Vagina (tissue), 2 donors: ENCODE data around the gene ITGAE. TPM values are rescaled to one million over a fixed set of nuclear protein-coding genes. Genes with fewer than 3 reads are reported as not detected.

Experiments
- DNase-seq, 2 donors: peaks; one replicate each; pipeline ENCODE4 v3.0.0-alpha.2; 2017; ENCODE audit errors: extremely low spot score in 2 of 2
- H3K27ac ChIP-seq: fragments of 200-600 bp; sonication (generic); one replicate; pipeline ENCODE4 v1.5.1; 2019
- H3K27me3 ChIP-seq: fragments of 200-600 bp; sonication (generic); one replicate; pipeline ENCODE4 v1.5.1; 2019
- H3K36me3 ChIP-seq, 2 donors: fragments of 200-600 bp; sonication (generic); one replicate each; pipeline ENCODE4 v1.5.1; 2017 to 2019
- H3K4me1 ChIP-seq: fragments of 200-600 bp; sonication (generic); one replicate; pipeline ENCODE4 v1.5.1; 2019
- H3K4me3 ChIP-seq, 2 donors: fragments of 200-600 bp; sonication (generic); 1 replicate in 1 of 2; 2 replicates in 1 of 2; pipeline ENCODE4 v1.5.1; 2016 to 2019
- H3K9me3 ChIP-seq: fragments of 200-600 bp; sonication (generic); one replicate; pipeline ENCODE4 v1.5.1; 2019
- POLR2A ChIP-seq, 2 donors: fragments of 450-650 bp; IDR thresholded peaks; one replicate each; pipeline ENCODE4 v1.6.1; 2017; ENCODE audit warnings: antibody characterized with exemption in 2 of 2, mild to moderate bottlenecking in 2 of 2, moderate library complexity in 2 of 2
- POLR2AphosphoS5 ChIP-seq, 2 donors: sonication (generic); formaldehyde crosslinking; IDR thresholded peaks; one replicate each; pipeline ENCODE4 v1.9.0; 2017; ENCODE audit warnings: antibody characterized with exemption in 2 of 2, mild to moderate bottlenecking in 2 of 2, low read depth in 1 of 2; ENCODE audit not compliant: insufficient read depth in 1 of 2
- intact Hi-C: fragments of 100-400 bp; cut with DNase I; formaldehyde crosslinking; loops from one replicate; pipeline ENCODE4 v1.15.1; 2023
- total RNA-seq: library from RNA; depleted of rRNA; stranded (reverse); fragments of >200 nt; gene quantifications from one replicate; pipeline ENCODE4 v1.2.3, GENCODE V29; 2016
- TF ChIP-seq, protein P1 (sequence below), 3 experiments: fragments of 450-650 bp in 2 of 3; fragments of 200-600 bp in 1 of 3; sonication (generic) in 1 of 3; IDR thresholded peaks; one replicate each; pipeline ENCODE4 v1.5.1; 2017 to 2019; ENCODE audit warnings: antibody characterized with exemption in 3 of 3, mild to moderate bottlenecking in 2 of 3, moderate library complexity in 2 of 3

Gene ITGAE
- total RNA-seq, 1 donor from 2014 or later, result 30.9 TPM

GRCh38 chr17:3772764-3773163 is 28.2 kb downstream of the ITGAE start:
- no peak for DNase-seq
- no peak overlapping the region for H3K4me3 ChIP-seq
- TF ChIP-seq POLR2A (IDR thresholded peaks at IDR 0.05), result no peak
- TF ChIP-seq, protein P1, sequence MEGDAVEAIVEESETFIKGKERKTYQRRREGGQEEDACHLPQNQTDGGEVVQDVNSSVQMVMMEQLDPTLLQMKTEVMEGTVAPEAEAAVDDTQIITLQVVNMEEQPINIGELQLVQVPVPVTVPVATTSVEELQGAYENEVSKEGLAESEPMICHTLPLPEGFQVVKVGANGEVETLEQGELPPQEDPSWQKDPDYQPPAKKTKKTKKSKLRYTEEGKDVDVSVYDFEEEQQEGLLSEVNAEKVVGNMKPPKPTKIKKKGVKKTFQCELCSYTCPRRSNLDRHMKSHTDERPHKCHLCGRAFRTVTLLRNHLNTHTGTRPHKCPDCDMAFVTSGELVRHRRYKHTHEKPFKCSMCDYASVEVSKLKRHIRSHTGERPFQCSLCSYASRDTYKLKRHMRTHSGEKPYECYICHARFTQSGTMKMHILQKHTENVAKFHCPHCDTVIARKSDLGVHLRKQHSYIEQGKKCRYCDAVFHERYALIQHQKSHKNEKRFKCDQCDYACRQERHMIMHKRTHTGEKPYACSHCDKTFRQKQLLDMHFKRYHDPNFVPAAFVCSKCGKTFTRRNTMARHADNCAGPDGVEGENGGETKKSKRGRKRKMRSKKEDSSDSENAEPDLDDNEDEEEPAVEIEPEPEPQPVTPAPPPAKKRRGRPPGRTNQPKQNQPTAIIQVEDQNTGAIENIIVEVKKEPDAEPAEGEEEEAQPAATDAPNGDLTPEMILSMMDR (IDR thresholded peaks at IDR 0.05), result no peak
- TF ChIP-seq POLR2AphosphoS5 (IDR thresholded peaks at IDR 0.05; ENCODE audit: insufficient read depth in 1 of 2, low read depth in 1 of 2), result no peak
- no peaks in the 10 kb centered on the region for H3K36me3 ChIP-seq
- no peak overlapping the region for H3K27ac ChIP-seq
- intact Hi-C loops, result no loop called here
- H3K27me3 ChIP-seq, result no peaks in the 10 kb centered on the region
- H3K4me1 ChIP-seq, result no peaks in the 10 kb centered on the region
- H3K9me3 ChIP-seq, result no peaks in the 10 kb centered on the region

DNA sequence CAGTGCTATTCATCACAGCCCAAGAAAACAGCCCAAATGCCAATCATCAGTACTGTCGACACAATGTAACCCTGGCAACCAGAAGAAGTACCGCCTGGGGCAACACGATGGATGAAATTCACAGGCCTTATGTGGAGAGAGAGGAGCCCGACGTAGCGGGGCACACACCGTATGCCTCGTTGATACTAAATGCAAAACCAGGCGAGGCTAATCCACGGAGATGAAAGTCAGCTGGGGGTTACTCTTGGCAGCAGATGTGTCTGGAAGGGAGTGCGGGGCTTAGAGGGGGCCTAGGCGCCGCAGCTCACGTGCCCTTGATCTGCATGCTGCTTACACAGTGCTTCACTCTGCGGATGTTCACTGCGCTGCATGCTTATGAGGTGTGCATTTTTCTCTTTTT is 29.8 kb downstream of the ITGAE start:
- Histone ChIP-seq H3K27ac (no peak overlapping the region), H3K27me3 (no peaks in the 10 kb centered on the region), H3K4me3 (no peak overlapping the region), H3K9me3 (no peaks in the 10 kb centered on the region), H3K36me3 (no peaks in the 10 kb centered on the region), H3K4me1 (no peaks in the 10 kb centered on the region)
- intact Hi-C loops, result no loop called here
- TF ChIP-seq POLR2AphosphoS5 (IDR thresholded peaks at IDR 0.05; ENCODE audit: insufficient read depth in 1 of 2, low read depth in 1 of 2), result no peak
- TF ChIP-seq, protein P1 (IDR thresholded peaks at IDR 0.05), result no peak
- no peak for TF ChIP-seq POLR2A (IDR thresholded peaks at IDR 0.05)
- DNase-seq, result no peak

DNA sequence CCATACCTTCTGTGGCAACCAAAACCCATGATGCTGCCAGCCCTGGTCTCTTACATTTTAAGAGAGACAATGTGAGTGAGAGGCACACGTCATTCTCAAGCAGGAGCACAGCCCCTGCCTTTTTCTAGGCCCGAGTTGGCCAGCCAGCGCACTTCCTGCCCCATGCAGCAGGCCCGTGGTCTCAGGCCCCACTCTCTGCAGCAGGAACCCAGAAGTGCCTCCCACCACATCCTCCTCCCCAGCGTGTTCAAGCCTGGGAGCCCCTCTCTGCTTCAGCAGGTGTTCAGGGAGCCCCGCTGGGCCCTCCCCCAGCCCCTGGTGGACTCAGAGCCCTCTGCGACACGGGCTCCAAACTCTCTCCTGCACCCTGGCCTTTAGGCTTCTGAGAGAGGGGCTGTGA is 30.5 kb downstream of the ITGAE start:
- intact Hi-C loops, result no loop called here
- Histone ChIP-seq H3K9me3 (no peaks in the 10 kb centered on the region), H3K4me1 (no peaks in the 10 kb centered on the region), H3K36me3 (no peaks in the 10 kb centered on the region), H3K27me3 (no peaks in the 10 kb centered on the region), H3K27ac (no peak overlapping the region), H3K4me3 (no peak overlapping the region)
- TF ChIP-seq POLR2A (IDR thresholded peaks at IDR 0.05) (no peak), POLR2AphosphoS5 (IDR thresholded peaks at IDR 0.05; ENCODE audit: insufficient read depth in 1 of 2, low read depth in 1 of 2) (no peak)
- TF ChIP-seq, protein P1 (IDR thresholded peaks at IDR 0.05), result no peak
- no peak for DNase-seq

- Histone ChIP-seq H3K4me3 (no peak overlapping the region), H3K36me3 (no peaks in the 10 kb centered on the region), H3K27ac (no peak overlapping the region), H3K4me1 (no peaks in the 10 kb centered on the region), H3K27me3 (no peaks in the 10 kb centered on the region), H3K9me3 (no peaks in the 10 kb centered on the region)
- intact Hi-C loops, result no loop called here
- DNase-seq, result no peak
- no peak for TF ChIP-seq POLR2AphosphoS5 (IDR thresholded peaks at IDR 0.05; ENCODE audit: insufficient read depth in 1 of 2, low read depth in 1 of 2)
- TF ChIP-seq, protein P1 (IDR thresholded peaks at IDR 0.05), result no peak
- no peak for TF ChIP-seq POLR2A (IDR thresholded peaks at IDR 0.05)
These were observed 32.2 kb downstream of the ITGAE start for GRCh38 chr17:3768769-3769168.

- Histone ChIP-seq H3K9me3 (no peaks in the 10 kb centered on the region), H3K27ac (no peak overlapping the region), H3K4me1 (no peaks in the 10 kb centered on the region), H3K27me3 (no peaks in the 10 kb centered on the region), H3K36me3 (no peaks in the 10 kb centered on the region), H3K4me3 (no peak overlapping the region)
- TF ChIP-seq POLR2A (IDR thresholded peaks at IDR 0.05), result no peak
- TF ChIP-seq POLR2AphosphoS5 (IDR thresholded peaks at IDR 0.05; ENCODE audit: insufficient read depth in 1 of 2, low read depth in 1 of 2), result no peak
- TF ChIP-seq, protein P1 (IDR thresholded peaks at IDR 0.05), result no peak
- intact Hi-C loops, result no loop called here
- no peak for DNase-seq
These were observed 32.6 kb downstream of the ITGAE start for GRCh38 chr17:3768341-3768740.
